GM12873 (cell line): ENCODE results near the gene PLA2G4D.

Experiments
- TF ChIP-seq, protein P1 (sequence below): IDR thresholded peaks from 2 replicates; pipeline ENCODE4 v1.5.1; 2012; ENCODE audit warnings: low read depth, mild to moderate bottlenecking, moderate library complexity, low read length, control low read depth; ENCODE audit not compliant: insufficient read depth; ENCODE audit errors: missing control alignments

PLA2G4D gene

DNA sequence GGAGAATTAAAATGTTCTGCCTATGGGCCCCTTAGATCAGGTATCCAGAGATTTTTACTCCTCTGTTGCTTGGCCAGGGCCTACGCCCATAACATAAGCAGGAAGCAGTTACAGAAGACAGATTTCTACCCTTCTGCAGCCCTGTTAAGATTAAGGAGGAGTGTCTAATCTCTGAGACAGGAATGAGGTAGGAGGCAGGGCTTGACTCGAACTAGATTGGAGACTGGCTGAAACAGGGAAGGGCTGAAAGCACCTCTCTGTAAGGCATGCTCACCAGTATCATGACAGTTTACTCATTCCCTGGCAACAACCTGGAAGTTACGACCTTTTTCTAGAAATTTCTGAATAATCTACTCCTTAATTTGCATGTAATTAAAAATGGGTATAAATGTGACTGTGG, 16.7 kb downstream of the PLA2G4D start:
- TF ChIP-seq, protein P1, sequence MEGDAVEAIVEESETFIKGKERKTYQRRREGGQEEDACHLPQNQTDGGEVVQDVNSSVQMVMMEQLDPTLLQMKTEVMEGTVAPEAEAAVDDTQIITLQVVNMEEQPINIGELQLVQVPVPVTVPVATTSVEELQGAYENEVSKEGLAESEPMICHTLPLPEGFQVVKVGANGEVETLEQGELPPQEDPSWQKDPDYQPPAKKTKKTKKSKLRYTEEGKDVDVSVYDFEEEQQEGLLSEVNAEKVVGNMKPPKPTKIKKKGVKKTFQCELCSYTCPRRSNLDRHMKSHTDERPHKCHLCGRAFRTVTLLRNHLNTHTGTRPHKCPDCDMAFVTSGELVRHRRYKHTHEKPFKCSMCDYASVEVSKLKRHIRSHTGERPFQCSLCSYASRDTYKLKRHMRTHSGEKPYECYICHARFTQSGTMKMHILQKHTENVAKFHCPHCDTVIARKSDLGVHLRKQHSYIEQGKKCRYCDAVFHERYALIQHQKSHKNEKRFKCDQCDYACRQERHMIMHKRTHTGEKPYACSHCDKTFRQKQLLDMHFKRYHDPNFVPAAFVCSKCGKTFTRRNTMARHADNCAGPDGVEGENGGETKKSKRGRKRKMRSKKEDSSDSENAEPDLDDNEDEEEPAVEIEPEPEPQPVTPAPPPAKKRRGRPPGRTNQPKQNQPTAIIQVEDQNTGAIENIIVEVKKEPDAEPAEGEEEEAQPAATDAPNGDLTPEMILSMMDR: no peak

- TF ChIP-seq, protein P1: no peak
These were observed 20.9 kb downstream of the PLA2G4D start for GRCh38 chr15:42073418-42073817.

- TF ChIP-seq, protein P1: no peak
These were observed 22.1 kb downstream of the PLA2G4D start for GRCh38 chr15:42072141-42072685.

DNA sequence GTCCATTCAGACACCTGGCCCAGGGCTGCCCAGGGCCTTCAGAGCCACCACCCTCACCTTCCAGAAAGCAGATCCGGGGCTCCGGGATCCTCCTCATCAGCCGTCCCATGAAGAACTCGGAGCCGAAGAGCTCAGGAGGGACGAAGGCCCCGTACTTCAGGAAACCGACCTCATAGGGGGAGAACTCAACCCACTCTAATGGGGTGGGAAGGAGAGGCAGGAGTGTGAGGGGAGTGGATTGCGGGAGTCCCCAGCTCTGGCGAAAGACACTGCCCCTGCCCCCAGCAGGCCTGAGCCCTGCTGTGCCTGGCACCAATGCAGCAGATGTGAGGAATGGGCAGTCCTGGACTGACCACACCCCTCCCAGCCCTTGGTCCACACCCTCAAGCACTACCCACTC, 22.6 kb downstream of the PLA2G4D start:
- TF ChIP-seq, protein P1: no peak

GRCh38 chr15:42070976-42071350, 23.4 kb downstream of the PLA2G4D start:
- TF ChIP-seq, protein P1: no peak

- TF ChIP-seq, protein P1: no peak
These were observed 23.9 kb downstream of the PLA2G4D start for GRCh38 chr15:42070279-42070975.

DNA sequence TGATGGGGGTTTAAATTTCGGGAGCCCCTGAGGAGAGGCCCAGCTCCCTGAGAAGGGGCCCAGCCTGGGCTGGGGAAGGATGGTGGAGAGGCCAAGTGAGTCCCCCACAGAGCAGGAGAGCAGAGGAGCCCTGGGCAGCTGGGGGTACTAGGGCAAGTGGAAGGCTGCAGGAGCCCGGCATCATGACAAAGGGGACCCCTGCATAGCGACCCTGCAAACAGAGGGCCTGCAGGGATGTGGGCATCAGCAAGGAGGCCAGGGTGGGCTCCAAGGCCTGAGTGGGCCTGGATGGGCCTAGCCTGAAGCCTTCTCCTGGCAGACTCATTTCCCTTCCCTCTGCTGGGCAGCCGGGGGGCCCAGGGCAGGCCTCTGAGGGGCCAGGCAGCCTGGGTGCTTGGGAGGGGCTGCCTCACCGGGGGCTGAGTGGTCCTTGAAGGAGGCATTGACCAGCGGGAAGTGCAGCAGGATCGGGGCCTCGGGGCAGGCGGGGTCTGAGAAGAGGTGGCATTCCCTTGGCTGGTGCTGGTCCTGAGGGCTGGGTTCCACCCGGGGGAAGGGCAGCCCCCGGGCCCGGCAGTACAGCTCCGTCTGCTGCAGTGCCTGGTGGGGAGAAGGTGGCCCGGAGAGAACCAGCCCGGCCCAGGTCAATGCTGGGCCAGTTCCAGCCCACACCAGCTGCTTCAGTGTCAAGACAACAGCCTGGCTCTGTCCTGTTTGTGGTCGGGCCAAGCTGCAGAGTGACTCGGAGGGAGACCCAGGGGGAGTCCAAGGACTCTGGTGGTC, 24.7 kb downstream of the PLA2G4D start:
- TF ChIP-seq, protein P1: no peak
